T-helper 2 cell treated with Interferon-gamma antibody and Interleukin-4, amounts not matched to agents 100 ng/mL and 5 ng/mL, for 36 hours (primary cell): ENCODE data around the gene RTN4R. TPM values are rescaled to one million over a fixed set of nuclear protein-coding genes. Genes with fewer than 3 reads are reported as not detected.
"Not testable (repeated sequence)": the region's sequence is repeated elsewhere in the genome, so short reads cannot be mapped to it uniquely, and the experiment has no call there.

ENCODE experiments used
- intact Hi-C: fragments of 100-400 bp; cut with micrococcal nuclease; formaldehyde crosslinking; loops from one replicate; pipeline ENCODE4 v1.15.1; 2023
- total RNA-seq: library from RNA; stranded (reverse); gene quantifications from 2 replicates; pipeline ENCODE4 v1.2.3, GENCODE V29; 2022

The RTN4R gene
- total RNA-seq, 1 donor from 2014 or later = 1.9 TPM

GRCh38 chr22:20305894-20306645 is 38.0 kb upstream of the RTN4R start:
- intact Hi-C loops = no loop called here

DNA sequence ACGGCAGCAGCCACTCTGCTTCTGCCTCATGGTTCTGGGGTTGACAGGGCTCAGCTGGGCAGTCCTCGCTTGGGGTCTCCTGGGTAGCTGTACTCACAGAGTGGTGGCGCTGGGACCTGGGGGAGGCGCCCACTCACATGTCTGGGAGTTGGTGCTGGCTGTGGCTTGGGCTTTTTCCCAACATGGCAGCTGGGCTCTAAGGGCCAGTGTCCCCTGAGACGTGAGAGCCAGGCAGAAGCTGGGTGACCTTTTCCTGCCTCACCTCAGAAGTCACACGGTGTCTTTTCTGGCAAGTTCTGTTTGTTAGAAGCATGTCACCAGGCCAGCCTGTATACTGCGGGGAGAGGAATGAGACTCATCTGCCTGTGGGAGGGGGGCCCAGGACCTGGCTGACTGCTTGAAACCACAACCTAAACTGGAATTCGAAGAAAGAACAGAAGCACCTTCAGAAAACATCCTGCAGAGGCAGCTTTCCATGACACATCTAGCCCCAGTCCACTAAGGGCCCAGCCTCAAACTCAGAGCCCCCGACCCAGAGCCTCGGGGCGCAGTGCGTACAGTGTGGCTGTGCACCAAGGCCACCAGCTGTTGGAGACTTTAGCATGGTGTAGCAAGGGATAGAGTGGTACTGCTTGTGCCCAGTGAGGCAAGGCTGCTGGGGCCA is 37.2 kb upstream of the RTN4R start:
- intact Hi-C loops = not testable (repeated sequence)

DNA sequence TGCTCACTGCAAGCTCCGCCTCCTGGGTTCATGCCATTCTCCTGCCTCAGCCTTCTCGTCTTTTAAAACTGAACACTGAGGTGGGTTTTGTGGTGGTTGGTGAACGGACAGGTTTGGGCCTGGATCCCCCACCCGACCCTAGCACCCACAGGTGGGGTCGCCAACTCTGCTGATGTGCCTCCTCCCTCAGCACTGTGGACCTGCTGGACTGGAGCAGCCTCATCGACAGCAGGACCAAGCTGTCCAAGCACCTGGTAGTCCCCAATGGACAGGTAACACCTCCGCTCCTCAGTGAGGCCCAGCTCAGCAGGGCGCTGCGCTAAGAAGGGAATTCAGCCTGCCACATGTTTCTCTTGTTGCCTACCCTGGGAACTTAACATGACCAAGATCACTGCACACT is 36.5 kb upstream of the RTN4R start:
- intact Hi-C loops = no loop called here

GRCh38 chr22:20303229-20303534 is 35.1 kb upstream of the RTN4R start:
- intact Hi-C loops = not testable (repeated sequence)

- intact Hi-C loops = no loop called here
Observed at GRCh38 chr22:20302438-20303228, 34.5 kb upstream of the RTN4R start.

DNA sequence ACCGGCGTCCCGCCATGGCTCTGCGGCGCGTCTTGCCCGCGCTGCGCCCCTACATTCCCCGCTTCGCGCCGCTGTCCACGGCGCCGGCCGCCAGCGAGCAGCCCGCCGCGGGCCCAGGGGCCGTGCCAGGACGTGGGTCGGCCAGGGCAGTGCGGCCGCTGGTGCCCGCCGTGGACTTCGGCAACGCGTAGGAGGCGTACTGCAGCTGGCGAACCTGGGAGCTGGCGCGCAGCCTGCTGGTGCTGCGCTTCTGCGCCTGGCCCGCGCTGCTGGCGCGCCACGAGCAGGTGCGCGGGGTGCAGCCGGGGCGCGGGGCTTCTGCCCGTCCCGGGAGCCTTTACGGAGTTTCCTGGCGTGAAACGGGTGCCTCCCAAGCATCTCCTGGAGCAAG is 31.6 kb upstream of the RTN4R start:
- intact Hi-C loops = loop anchor here (1.0 kb wide), 1 partner anchor 21 kb away; the partner anchor contains the start of gene DGCR6L

DNA sequence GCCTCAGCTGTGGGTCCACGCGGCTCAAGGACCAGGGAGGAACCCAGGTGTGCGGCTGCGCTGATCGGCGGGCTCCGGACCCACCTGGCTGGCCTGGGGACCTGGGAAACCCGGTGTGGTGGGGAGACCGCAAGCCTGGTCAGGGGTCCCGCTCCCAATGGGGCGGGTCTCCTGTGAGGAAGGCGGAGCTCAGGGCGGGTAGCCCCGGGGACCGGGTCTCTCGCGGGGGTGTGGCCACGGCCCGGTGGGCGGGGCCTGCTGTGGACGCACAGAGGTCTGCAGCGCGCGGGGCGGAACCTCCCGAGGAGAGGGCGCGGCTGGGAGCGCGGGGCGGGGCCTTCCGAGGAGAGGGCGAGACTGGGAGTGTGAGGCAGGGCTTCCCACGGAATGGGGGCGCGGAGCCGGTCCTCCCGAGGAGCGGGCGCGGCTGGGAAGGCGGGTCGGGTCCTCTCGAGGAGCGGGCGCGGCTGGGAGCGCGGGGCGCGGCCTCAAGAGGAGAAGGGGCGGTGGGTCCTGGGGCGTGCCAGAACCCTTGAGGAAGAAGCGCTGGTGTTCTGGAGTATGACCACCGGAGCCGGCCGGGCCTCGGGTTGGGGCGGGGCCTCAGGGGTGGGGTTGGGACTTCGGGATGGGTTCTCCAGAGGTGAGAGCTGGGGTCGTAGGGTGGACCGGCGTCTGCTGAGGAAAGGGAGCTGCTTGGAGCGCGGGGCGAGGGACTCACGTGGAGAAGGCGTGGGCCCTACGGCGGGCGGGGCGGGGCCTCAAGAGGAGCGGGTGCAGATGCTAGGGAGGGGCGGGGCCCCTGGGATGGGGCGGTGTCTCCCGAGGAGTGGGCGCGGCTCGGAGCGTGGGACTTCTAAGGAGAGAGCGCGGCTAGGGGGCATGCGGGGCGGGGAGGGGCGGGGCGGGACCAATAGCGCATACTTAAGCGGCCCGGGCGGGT is 31.0 kb upstream of the RTN4R start:
- intact Hi-C loops = loop anchor here (1.0 kb wide), 1 partner anchor 21 kb away; the partner anchor contains the start of gene DGCR6L

GRCh38 chr22:20298110-20298802 is 30.1 kb upstream of the RTN4R start:
- intact Hi-C loops = no loop called here

DNA sequence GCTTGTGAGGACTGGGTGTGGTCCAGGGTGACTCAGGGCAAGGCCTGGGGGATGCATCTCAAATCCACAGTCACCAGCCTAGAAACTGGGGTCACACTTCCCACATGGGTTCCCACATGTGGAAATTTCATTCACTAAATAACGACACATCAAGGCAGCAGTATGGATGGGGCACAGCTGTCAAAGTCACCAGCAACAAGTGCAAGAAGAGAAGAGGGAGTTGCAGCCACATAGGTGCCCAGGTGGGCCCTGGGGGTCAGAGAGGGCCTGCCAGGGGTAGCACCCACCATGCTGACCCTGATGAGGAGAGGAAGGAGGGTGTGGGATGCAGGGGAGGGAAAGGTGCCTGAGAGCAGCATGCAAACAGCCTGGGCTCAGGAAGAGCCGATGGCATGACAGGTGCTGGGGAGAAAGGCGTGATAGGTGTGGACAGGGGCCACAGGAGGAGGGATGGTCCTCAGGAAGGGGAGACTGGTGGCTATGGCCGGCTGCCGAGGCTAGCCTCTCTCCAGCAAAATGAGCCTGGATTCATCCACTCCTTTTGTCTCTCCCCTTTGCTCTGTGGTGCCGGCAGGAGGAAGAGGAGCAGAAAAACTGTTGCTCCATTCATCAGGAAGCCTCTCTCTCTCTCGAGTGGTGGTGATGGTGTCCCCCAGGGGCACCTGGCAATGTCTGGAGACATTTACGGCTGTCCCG is 29.4 kb upstream of the RTN4R start:
- intact Hi-C loops = no loop called here

GRCh38 chr22:20296598-20296997 is 28.5 kb upstream of the RTN4R start:
- intact Hi-C loops = no loop called here

DNA sequence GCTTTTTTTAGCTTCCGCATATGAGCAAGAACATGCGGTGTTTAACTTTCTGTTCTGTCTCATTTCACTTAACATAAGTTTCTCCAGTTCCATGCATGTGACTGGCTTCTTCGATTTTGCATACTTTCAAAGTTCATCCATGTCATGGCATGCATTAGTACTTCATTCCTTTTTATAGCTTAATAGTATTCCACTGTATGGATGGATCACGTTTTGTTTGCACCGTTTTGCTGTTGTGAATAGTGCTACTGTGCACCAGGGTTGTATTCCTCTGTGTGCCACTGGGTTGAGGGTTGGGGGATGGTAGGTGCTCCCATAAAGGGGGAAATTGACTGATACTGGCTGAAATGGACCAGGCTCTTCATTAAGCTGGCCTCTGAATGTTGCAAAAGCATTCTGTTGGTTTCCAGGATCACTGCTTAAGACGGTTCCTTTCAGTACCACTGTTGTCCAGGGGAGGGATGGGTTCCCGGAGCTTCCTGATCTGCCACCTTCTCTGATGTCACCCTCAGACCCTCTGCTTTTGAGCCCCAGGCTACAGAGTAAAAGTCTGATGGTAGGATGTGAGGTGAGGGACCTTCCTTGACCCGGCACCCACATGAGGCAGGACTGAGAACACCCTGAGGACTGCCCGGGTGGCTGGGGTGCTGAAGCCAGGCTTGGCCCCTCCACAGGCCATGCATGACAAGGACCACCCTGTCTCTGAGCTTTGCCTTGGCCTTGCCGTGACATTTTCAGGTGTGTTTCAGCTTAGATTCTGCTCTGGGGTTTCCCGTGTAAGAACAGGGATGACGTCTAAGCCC is 27.3 kb upstream of the RTN4R start:
- intact Hi-C loops = no loop called here

- intact Hi-C loops = no loop called here
Observed at GRCh38 chr22:20292673-20293232, 24.6 kb upstream of the RTN4R start.

DNA sequence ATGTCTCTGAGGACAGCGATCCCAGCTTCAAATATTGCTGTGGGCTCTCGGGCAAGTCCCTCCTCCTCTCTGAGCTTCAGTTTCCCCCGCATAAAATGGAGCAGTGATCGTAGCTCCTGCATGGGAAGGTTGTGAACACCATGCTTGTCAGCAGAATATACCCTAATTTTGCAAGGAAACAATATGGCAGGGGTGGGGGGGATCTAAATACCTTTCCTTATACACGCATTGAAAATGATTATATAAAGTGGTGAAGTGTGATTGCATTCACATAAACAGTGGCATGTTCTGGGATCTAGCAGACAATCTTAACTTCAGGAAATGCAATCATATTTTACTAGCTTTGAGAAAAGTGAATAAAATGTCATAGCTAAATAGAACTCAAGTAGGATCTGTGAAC is 24.0 kb upstream of the RTN4R start:
- intact Hi-C loops = no loop called here

DNA sequence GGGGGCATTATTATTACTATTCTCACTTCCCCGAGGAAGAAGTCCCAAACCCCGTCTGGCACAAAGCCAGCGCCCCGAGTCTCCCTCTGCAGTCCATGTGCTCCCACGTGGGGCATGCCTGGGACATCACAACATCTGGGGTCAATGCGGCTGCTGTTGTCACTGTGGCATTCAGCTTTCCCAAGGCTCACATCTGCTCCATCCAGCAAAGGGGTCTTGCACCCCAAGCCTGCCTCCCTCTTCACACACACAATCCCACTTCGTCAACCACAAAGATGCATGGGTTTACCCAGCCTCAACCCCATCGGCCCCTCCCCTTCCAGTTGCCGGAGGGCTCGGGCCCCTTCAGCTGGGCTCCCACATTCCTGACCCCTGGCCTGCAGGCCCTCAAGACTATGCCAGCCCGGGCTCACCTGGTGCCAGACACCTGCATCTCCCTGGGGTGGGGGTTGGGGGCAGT is 23.5 kb upstream of the RTN4R start:
- intact Hi-C loops = no loop called here

DNA sequence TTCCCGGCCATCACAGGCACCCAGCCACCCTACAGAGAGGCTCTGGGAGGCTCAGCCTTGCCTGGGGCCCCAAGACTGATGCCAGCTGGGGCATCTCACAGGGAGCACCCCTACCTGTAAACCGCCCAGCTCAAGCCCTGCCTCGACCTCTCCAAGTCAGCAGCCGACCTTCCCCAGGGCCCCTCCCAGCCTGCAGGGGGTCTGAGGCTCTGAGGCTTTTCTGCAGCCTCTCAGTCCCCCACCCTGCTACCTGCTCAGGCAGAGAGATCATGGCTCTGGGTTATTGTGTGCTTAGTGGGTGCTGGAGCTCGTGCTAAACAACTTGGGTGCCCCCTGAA is 23.1 kb upstream of the RTN4R start:
- intact Hi-C loops = no loop called here

GRCh38 chr22:20290578-20291248 is 22.6 kb upstream of the RTN4R start:
- intact Hi-C loops = no loop called here

GRCh38 chr22:20290045-20290392 is 21.9 kb upstream of the RTN4R start:
- intact Hi-C loops = no loop called here
